Activated CD8-positive, alpha-beta memory T cell treated with anti-CD3 and anti-CD28 coated beads, Interleukin-2, amount 50 U/mL, for 24 hours (primary cell): Measurements from ENCODE around the gene DCTD.

Source experiments
- DNase-seq: peaks from one replicate; pipeline ENCODE4 v3.0.0-alpha.2; 2020; ENCODE audit errors: extremely low read depth

The DCTD gene

GRCh38 chr4:182893474-182894080 lies 23.6 kb downstream of the DCTD start:
- no peak for DNase-seq

- no peak for DNase-seq
Observed at GRCh38 chr4:182893047-182893446, 24.1 kb downstream of the DCTD start.

- DNase-seq, result no peak
Observed at GRCh38 chr4:182890202-182890601, 27.0 kb downstream of the DCTD start.

GRCh38 chr4:182888891-182889290 lies 28.3 kb downstream of the DCTD start:
- DNase-seq, result no peak

- no peak for DNase-seq
Observed at GRCh38 chr4:182886768-182887167, 30.4 kb downstream of the DCTD start.

GRCh38 chr4:182886205-182886604 lies 31.0 kb downstream of the DCTD start:
- no peak for DNase-seq

GRCh38 chr4:182885738-182886077 lies 31.5 kb downstream of the DCTD start:
- DNase-seq, result no peak

GRCh38 chr4:182885022-182885737 lies 32.0 kb downstream of the DCTD start:
- no peak for DNase-seq

- no peak for DNase-seq
Observed at GRCh38 chr4:182884040-182884439, 33.1 kb downstream of the DCTD start.

GRCh38 chr4:182883351-182883750 lies 33.8 kb downstream of the DCTD start:
- DNase-seq, result no peak

GRCh38 chr4:182881914-182882313 lies 35.3 kb downstream of the DCTD start:
- DNase-seq, result no peak

- no peak for DNase-seq
Observed at GRCh38 chr4:182880387-182881356, 36.5 kb downstream of the DCTD start.

GRCh38 chr4:182879913-182880312 lies 37.3 kb downstream of the DCTD start:
- no peak for DNase-seq

- DNase-seq, result no peak
Observed at GRCh38 chr4:182878633-182879495, 38.3 kb downstream of the DCTD start.

GRCh38 chr4:182877326-182877883 lies 39.8 kb downstream of the DCTD start:
- no peak for DNase-seq

- no peak for DNase-seq
Observed at GRCh38 chr4:182876427-182876826, 40.8 kb downstream of the DCTD start.

- no peak for DNase-seq
Observed at GRCh38 chr4:182875453-182876405, 41.5 kb downstream of the DCTD start.

GRCh38 chr4:182874797-182875345 lies 42.3 kb downstream of the DCTD start:
- no peak for DNase-seq

GRCh38 chr4:182874304-182874751 lies 42.9 kb downstream of the DCTD start:
- no peak for DNase-seq

GRCh38 chr4:182873726-182874125 lies 43.5 kb downstream of the DCTD start:
- DNase-seq, result no peak
